NCI-H1417 (cell line): ENCODE data around the gene NEDD4.
"Not testable (repeated sequence)": the region's sequence is repeated elsewhere in the genome, so short reads cannot be mapped to it uniquely, and the experiment has no call there.

Source experiments
- DNase-seq, 3 experiments: peaks; one replicate each; lab custom pipeline; 2025; lab: John Stamatoyannopoulos, UW

Gene NEDD4

GRCh38 chr15:55993111-55993803 lies at the start of gene NEDD4:
Gene NEDD4, minus strand, starts transcription at chr15:55993612. Its CDS starts 57 bp downstream, at chr15:55993555.
- peak; percentile 16 to 97 (median 93) for DNase-seq

GRCh38 chr15:56042498-56042897 lies 49.1 kb upstream of the NEDD4 start:
- DNase-seq: no peak

- no peak for DNase-seq
Observed at GRCh38 chr15:56042031-56042430, 48.6 kb upstream of the NEDD4 start.

- DNase-seq: peak in 2 of 3 experiments; percentile 58 to 86
Observed at GRCh38 chr15:56040081-56041035, 46.9 kb upstream of the NEDD4 start.

- no peak for DNase-seq
Observed at GRCh38 chr15:56038707-56039106, 45.3 kb upstream of the NEDD4 start.

- no peak for DNase-seq
Observed at GRCh38 chr15:56038015-56038414, 44.6 kb upstream of the NEDD4 start.

- DNase-seq: no peak
Observed at GRCh38 chr15:56036546-56037067, 43.2 kb upstream of the NEDD4 start.

GRCh38 chr15:56035166-56035565 lies 41.8 kb upstream of the NEDD4 start:
- DNase-seq: no peak

GRCh38 chr15:56034514-56034913 lies 41.1 kb upstream of the NEDD4 start:
- no peak for DNase-seq

- DNase-seq: no peak
Observed at GRCh38 chr15:56032373-56032772, 39.0 kb upstream of the NEDD4 start.

GRCh38 chr15:56031836-56032235 lies 38.4 kb upstream of the NEDD4 start:
- no peak for DNase-seq

- DNase-seq: peak in 1 of 3 experiments; percentile 14
Observed at GRCh38 chr15:56031402-56031801, 38.0 kb upstream of the NEDD4 start.

GRCh38 chr15:56028430-56028829 lies 35.0 kb upstream of the NEDD4 start:
- no peak for DNase-seq

GRCh38 chr15:56023160-56023559 lies 29.7 kb upstream of the NEDD4 start:
- DNase-seq: not testable (repeated sequence)

- DNase-seq: no peak
Observed at GRCh38 chr15:56019819-56020486, 26.5 kb upstream of the NEDD4 start.

- DNase-seq: no peak
Observed at GRCh38 chr15:56019060-56019793, 25.8 kb upstream of the NEDD4 start.

- DNase-seq: no peak
Observed at GRCh38 chr15:56017920-56018319, 24.5 kb upstream of the NEDD4 start.

- DNase-seq: no peak
Observed at GRCh38 chr15:56017511-56017910, 24.1 kb upstream of the NEDD4 start.

- no peak for DNase-seq
Observed at GRCh38 chr15:56016281-56016680, 22.9 kb upstream of the NEDD4 start.

- no peak for DNase-seq
Observed at GRCh38 chr15:56014677-56015076, 21.3 kb upstream of the NEDD4 start.

- DNase-seq: peak in 2 of 3 experiments; percentile 30 to 40
Observed at GRCh38 chr15:56007053-56007452, 13.6 kb upstream of the NEDD4 start.
